ENCODE measurements around the gene PIGH.

PIGH gene

GRCh38 chr14:67584978-67585377 lies 15.1 kb downstream of the PIGH start:
- Histone ChIP-seq H3K9me3 (ENCODE audit: insufficient read depth, low read length) (no peaks in the 10 kb centered on the region), H3K4me3 (ENCODE audit: insufficient read length, low read depth) (no peak overlapping the region), H3K4me1 (ENCODE audit: insufficient read depth, insufficient read length) (peaks cover 4% of the 10 kb centered on the region), H3K36me3 (ENCODE audit: insufficient read depth, insufficient read length, low read length) (peaks cover 51% of the 10 kb centered on the region), H3K9ac (ENCODE audit: insufficient read length, low read depth) (no peak overlapping the region), H3K27me3 (ENCODE audit: insufficient read depth, insufficient read length) (no peaks in the 10 kb centered on the region)
- DNase-seq (ENCODE audit: low read depth, low spot score) = no peak
- TF ChIP-seq ZNF274 (IDR thresholded peaks at IDR 0.05; ENCODE audit: low read depth, low read length) (no peak), YY1 (IDR thresholded peaks at IDR 0.05; ENCODE audit: insufficient read depth, insufficient read length) (no peak), SUZ12 (IDR thresholded peaks at IDR 0.05; ENCODE audit: extremely low read depth, insufficient read depth, insufficient read length) (no peak)

GRCh38 chr14:67583711-67584644 lies 16.1 kb downstream of the PIGH start:
- Histone ChIP-seq H3K4me3 (ENCODE audit: insufficient read length, low read depth) (no peak overlapping the region), H3K36me3 (ENCODE audit: insufficient read depth, insufficient read length, low read length) (peaks cover 51% of the 10 kb centered on the region), H3K27me3 (ENCODE audit: insufficient read depth, insufficient read length) (no peaks in the 10 kb centered on the region), H3K4me1 (ENCODE audit: insufficient read depth, insufficient read length) (peaks cover 4% of the 10 kb centered on the region), H3K9me3 (ENCODE audit: insufficient read depth, low read length) (no peaks in the 10 kb centered on the region), H3K9ac (ENCODE audit: insufficient read length, low read depth) (no peak overlapping the region)
- no peak for DNase-seq (ENCODE audit: low read depth, low spot score)
- TF ChIP-seq ZNF274 (IDR thresholded peaks at IDR 0.05; ENCODE audit: low read depth, low read length) (no peak), SUZ12 (IDR thresholded peaks at IDR 0.05; ENCODE audit: extremely low read depth, insufficient read depth, insufficient read length) (no peak), YY1 (IDR thresholded peaks at IDR 0.05; ENCODE audit: insufficient read depth, insufficient read length) (no peak)

GRCh38 chr14:67582061-67582460 lies 18.0 kb downstream of the PIGH start:
- no peaks in the 10 kb centered on the region for H3K9me3 ChIP-seq (ENCODE audit: insufficient read depth, low read length)
- H3K27me3 ChIP-seq (ENCODE audit: insufficient read depth, insufficient read length) = no peaks in the 10 kb centered on the region
- DNase-seq (ENCODE audit: low read depth, low spot score) = no peak
- TF ChIP-seq ZNF274 (IDR thresholded peaks at IDR 0.05; ENCODE audit: low read depth, low read length) = no peak
- TF ChIP-seq SUZ12 (IDR thresholded peaks at IDR 0.05; ENCODE audit: extremely low read depth, insufficient read depth, insufficient read length) = no peak
- no peak for TF ChIP-seq YY1 (IDR thresholded peaks at IDR 0.05; ENCODE audit: insufficient read depth, insufficient read length)
- H3K4me1 ChIP-seq (ENCODE audit: insufficient read depth, insufficient read length) = peaks cover 4% of the 10 kb centered on the region
- no peak overlapping the region for H3K4me3 ChIP-seq (ENCODE audit: insufficient read length, low read depth)
- H3K9ac ChIP-seq (ENCODE audit: insufficient read length, low read depth) = no peak overlapping the region
- peaks cover 54% of the 10 kb centered on the region for H3K36me3 ChIP-seq (ENCODE audit: insufficient read depth, insufficient read length, low read length)

GRCh38 chr14:67581643-67582042 lies 18.4 kb downstream of the PIGH start:
- H3K36me3 ChIP-seq (ENCODE audit: insufficient read depth, insufficient read length, low read length) = peaks cover 56% of the 10 kb centered on the region
- TF ChIP-seq SUZ12 (IDR thresholded peaks at IDR 0.05; ENCODE audit: extremely low read depth, insufficient read depth, insufficient read length) (no peak), YY1 (IDR thresholded peaks at IDR 0.05; ENCODE audit: insufficient read depth, insufficient read length) (no peak)

GRCh38 chr14:67580336-67581171 lies 19.5 kb downstream of the PIGH start:
- Histone ChIP-seq H3K36me3 (ENCODE audit: insufficient read depth, insufficient read length, low read length) (peaks cover 56% of the 10 kb centered on the region), H3K4me1 (ENCODE audit: insufficient read depth, insufficient read length) (peaks cover 4% of the 10 kb centered on the region), H3K27me3 (ENCODE audit: insufficient read depth, insufficient read length) (no peaks in the 10 kb centered on the region), H3K9me3 (ENCODE audit: insufficient read depth, low read length) (no peaks in the 10 kb centered on the region), H3K4me3 (ENCODE audit: insufficient read length, low read depth) (no peak overlapping the region), H3K9ac (ENCODE audit: insufficient read length, low read depth) (no peak overlapping the region)
- TF ChIP-seq SUZ12 (IDR thresholded peaks at IDR 0.05; ENCODE audit: extremely low read depth, insufficient read depth, insufficient read length) (no peak), ZNF274 (IDR thresholded peaks at IDR 0.05; ENCODE audit: low read depth, low read length) (no peak), YY1 (IDR thresholded peaks at IDR 0.05; ENCODE audit: insufficient read depth, insufficient read length) (no peak)
- DNase-seq (ENCODE audit: low read depth, low spot score) = no peak

More at GRCh38 chr14:67581643-67582042, 18.4 kb downstream of the PIGH start:
- peaks cover 4% of the 10 kb centered on the region for H3K4me1 ChIP-seq (ENCODE audit: insufficient read depth, insufficient read length)
- H3K9ac ChIP-seq (ENCODE audit: insufficient read length, low read depth) = no peak overlapping the region
- DNase-seq (ENCODE audit: low read depth, low spot score) = no peak
- H3K9me3 ChIP-seq (ENCODE audit: insufficient read depth, low read length) = no peaks in the 10 kb centered on the region
- no peak overlapping the region for H3K4me3 ChIP-seq (ENCODE audit: insufficient read length, low read depth)
- no peaks in the 10 kb centered on the region for H3K27me3 ChIP-seq (ENCODE audit: insufficient read depth, insufficient read length)

GRCh38 chr14:67579636-67580035 lies 20.4 kb downstream of the PIGH start:
- H3K9ac ChIP-seq (ENCODE audit: insufficient read length, low read depth) = no peak overlapping the region
- H3K9me3 ChIP-seq (ENCODE audit: insufficient read depth, low read length) = no peaks in the 10 kb centered on the region
- no peak for DNase-seq (ENCODE audit: low read depth, low spot score)
- no peak overlapping the region for H3K4me3 ChIP-seq (ENCODE audit: insufficient read length, low read depth)
- TF ChIP-seq ZNF274 (IDR thresholded peaks at IDR 0.05; ENCODE audit: low read depth, low read length) (no peak), YY1 (IDR thresholded peaks at IDR 0.05; ENCODE audit: insufficient read depth, insufficient read length) (no peak), SUZ12 (IDR thresholded peaks at IDR 0.05; ENCODE audit: extremely low read depth, insufficient read depth, insufficient read length) (no peak)
- H3K27me3 ChIP-seq (ENCODE audit: insufficient read depth, insufficient read length) = no peaks in the 10 kb centered on the region
- H3K4me1 ChIP-seq (ENCODE audit: insufficient read depth, insufficient read length) = peaks cover 4% of the 10 kb centered on the region
- H3K36me3 ChIP-seq (ENCODE audit: insufficient read depth, insufficient read length, low read length) = peaks cover 53% of the 10 kb centered on the region

GRCh38 chr14:67579040-67579439 lies 21.0 kb downstream of the PIGH start:
- H3K9ac ChIP-seq (ENCODE audit: insufficient read length, low read depth) = no peak overlapping the region
- H3K4me3 ChIP-seq (ENCODE audit: insufficient read length, low read depth) = no peak overlapping the region
- no peak for DNase-seq (ENCODE audit: low read depth, low spot score)
- no peaks in the 10 kb centered on the region for H3K9me3 ChIP-seq (ENCODE audit: insufficient read depth, low read length)
- TF ChIP-seq YY1 (IDR thresholded peaks at IDR 0.05; ENCODE audit: insufficient read depth, insufficient read length) (no peak), ZNF274 (IDR thresholded peaks at IDR 0.05; ENCODE audit: low read depth, low read length) (no peak)
- H3K27me3 ChIP-seq (ENCODE audit: insufficient read depth, insufficient read length) = no peaks in the 10 kb centered on the region
- H3K4me1 ChIP-seq (ENCODE audit: insufficient read depth, insufficient read length) = peaks cover 4% of the 10 kb centered on the region
- H3K36me3 ChIP-seq (ENCODE audit: insufficient read depth, insufficient read length, low read length) = peaks cover 53% of the 10 kb centered on the region

All from NT2/D1 (cell line).